Embryonic facial prominence (tissue), 1 donor: Measurements from ENCODE around the gene MDC1.

Source experiments
- DNase-seq: peaks from one replicate; pipeline ENCODE4 v3.0.0-alpha.2; 2016; ENCODE audit errors: extremely low spot score

The MDC1 gene

GRCh38 chr6:30748851-30749540, 31.9 kb upstream of the MDC1 start:
- no peak for DNase-seq

GRCh38 chr6:30747902-30748769, 31.1 kb upstream of the MDC1 start:
- DNase-seq, result no peak

GRCh38 chr6:30747300-30747687, 30.2 kb upstream of the MDC1 start:
- DNase-seq, result no peak

- peak; percentile 81 for DNase-seq
These were observed 27.1 kb upstream of the MDC1 start, which contains the start of gene IER3 for GRCh38 chr6:30744054-30744805. TSS of gene IER3 (minus strand) at chr6:30744547. CDS start at chr6:30744518, 29 bp downstream.

- DNase-seq, result no peak
These were observed 26.3 kb upstream of the MDC1 start for GRCh38 chr6:30743099-30744053.

GRCh38 chr6:30742316-30743098, 25.4 kb upstream of the MDC1 start, which contains the start of gene FLOT1:
TSS of gene FLOT1 (minus strand) at chr6:30742687. CDS start at chr6:30742189, 498 bp downstream.
- DNase-seq, result peak; percentile 53

GRCh38 chr6:30741789-30742315, 24.8 kb upstream of the MDC1 start:
- DNase-seq, result no peak

- DNase-seq, result no peak
These were observed 24.1 kb upstream of the MDC1 start for GRCh38 chr6:30741063-30741779.

- DNase-seq, result no peak
These were observed 23.4 kb upstream of the MDC1 start for GRCh38 chr6:30740540-30740870.

- no peak for DNase-seq
These were observed 21.5 kb upstream of the MDC1 start for GRCh38 chr6:30738532-30738931.

GRCh38 chr6:30735668-30736314, 18.7 kb upstream of the MDC1 start:
- no peak for DNase-seq

- DNase-seq, result no peak
These were observed 15.3 kb upstream of the MDC1 start for GRCh38 chr6:30732237-30732943.

- no peak for DNase-seq
These were observed 13.7 kb upstream of the MDC1 start for GRCh38 chr6:30730601-30731435.

- no peak for DNase-seq
These were observed 11.0 kb upstream of the MDC1 start for GRCh38 chr6:30727920-30728553.

- DNase-seq, result no peak
These were observed 9.7 kb upstream of the MDC1 start for GRCh38 chr6:30726506-30727413.
